GM12878 (cell line): ENCODE results near the gene ATP5PD. TPM values are rescaled to one million over a fixed set of nuclear protein-coding genes. Genes with fewer than 3 reads are reported as not detected.

Experiments used
- ATAC-seq: fragments of 200-7000 bp; cut with Tn5 transposase; 3 replicates; pipeline ENCODE4 v1.9.1; 2020; ENCODE audit warnings: mild to moderate bottlenecking, moderate library complexity
- BruUV-seq: library from RNA; stranded (reverse); fragments of 400-500 nt; replicated peaks from 2 replicates; lab custom pipeline; 2021; lab: Mats Ljungman, UMichigan
- CTCF ChIA-PET: fragments of 300-600 bp; sonication (Branson Sonifier 250); formaldehyde crosslinking; extraction: SDS; loops from one replicate; lab custom pipeline; 2021; ENCODE audit warnings: inconsistent platforms; lab: Yijun Ruan, JAX
- POLR2A ChIA-PET: fragments of 350-600 bp; formaldehyde crosslinking; extraction: SDS; loops from one replicate; lab custom pipeline; 2021; ENCODE audit warnings: inconsistent platforms; lab: Charles Lee
- RAD21 ChIA-PET: fragments of 300-600 bp; sonication (Branson Sonifier 250); formaldehyde crosslinking; loops from one replicate; lab custom pipeline; 2023; ENCODE audit warnings: antibody characterized with exemption; ENCODE audit not compliant: unreplicated experiment; lab: Charles Lee
- SMC1A ChIA-PET: fragments of 300-600 bp; sonication (Branson Sonifier 250); formaldehyde crosslinking; loops from one replicate; lab custom pipeline; 2023; ENCODE audit not compliant: unreplicated experiment, uncharacterized antibody; lab: Charles Lee
- DNase-seq: peaks from one replicate; pipeline ENCODE4 v3.0.0-alpha.2; 2011; ENCODE audit warnings: low read depth, low spot score
- FAIRE-seq: peaks from 3 replicates; lab custom pipeline; 2011; peaks lifted over from hg19 to GRCh38; lab: Jason Lieb, UNC
- H2AFZ ChIP-seq: 2 replicates; pipeline ENCODE4 v1.6.0; 2011; ENCODE audit warnings: low read depth, low read length, control low read depth; ENCODE audit not compliant: control insufficient read depth
- H3K27ac ChIP-seq: 2 replicates; pipeline ENCODE4 v1.5.1; 2011; ENCODE audit warnings: control low read depth; ENCODE audit not compliant: control insufficient read depth, insufficient read depth
- H3K27me3 ChIP-seq, 2 experiments: replicated peaks in 1 of 2; 2 replicates each; pipeline versions ENCODE4 v1.6.0 to v1.6.1; 2011; ENCODE audit warnings: low read length in 1 of 2; ENCODE audit not compliant: control insufficient read depth in 2 of 2, insufficient read depth in 2 of 2
- H3K36me3 ChIP-seq, 2 experiments: 2 replicates each; pipeline ENCODE4 v1.5.1; 2011; ENCODE audit warnings: low read length in 1 of 2; ENCODE audit not compliant: control insufficient read depth in 2 of 2, insufficient read depth in 2 of 2
- H3K4me1 ChIP-seq: 2 replicates; pipeline ENCODE4 v1.6.1; 2011; ENCODE audit warnings: mild to moderate bottlenecking, low read length, moderate library complexity, mixed read lengths; ENCODE audit not compliant: control insufficient read depth, insufficient read depth
- H3K4me2 ChIP-seq: 2 replicates; pipeline ENCODE4 v1.6.0; 2011; ENCODE audit warnings: control low read depth; ENCODE audit not compliant: control insufficient read depth, insufficient read depth
- H3K4me3 ChIP-seq: fragments of 200-600 bp; sonication (generic); 2 replicates; pipeline ENCODE4 v1.5.1; 2016
- H3K79me2 ChIP-seq: 2 replicates; pipeline ENCODE4 v1.6.0; 2011; ENCODE audit warnings: low read length; ENCODE audit not compliant: control insufficient read depth, insufficient read depth
- H3K9ac ChIP-seq: 2 replicates; pipeline ENCODE4 v1.8.0; 2011; ENCODE audit warnings: low read length, control low read depth, mixed read lengths; ENCODE audit not compliant: control insufficient read depth, insufficient read depth
- H3K9me3 ChIP-seq: replicated peaks from 3 replicates; pipeline ENCODE4 v1.5.1; 2011; ENCODE audit warnings: mild to moderate bottlenecking, low read length; ENCODE audit not compliant: control insufficient read depth, insufficient read depth
- H4K20me1 ChIP-seq: 2 replicates; pipeline ENCODE4 v1.6.0; 2011; ENCODE audit not compliant: control insufficient read depth, insufficient read depth
- CBFB ChIP-seq: IDR thresholded peaks from 2 replicates; pipeline ENCODE4 v1.6.1; 2016; ENCODE audit warnings: antibody characterized with exemption, low read depth
- HCFC1 ChIP-seq: fragments of 150-350 bp; IDR thresholded peaks from 2 replicates; pipeline ENCODE4 v1.6.1; 2014; ENCODE audit warnings: low read length
- MTA2 ChIP-seq: fragments of 450-650 bp; IDR thresholded peaks from 2 replicates; pipeline ENCODE4 v1.6.1; 2016; ENCODE audit warnings: low read depth, mild to moderate bottlenecking, moderate library complexity
- NBN ChIP-seq: fragments of 450-650 bp; IDR thresholded peaks from 2 replicates; pipeline ENCODE4 v1.6.1; 2016
- REST ChIP-seq: IDR thresholded peaks from 2 replicates; pipeline ENCODE4 v1.6.1; 2012; ENCODE audit warnings: mild to moderate bottlenecking, low read depth, low read length
- RUNX3 ChIP-seq: IDR thresholded peaks from 2 replicates; pipeline ENCODE4 v1.6.1; 2012; ENCODE audit warnings: low read length, inconsistent platforms
- STAT1 ChIP-seq: fragments of 450-650 bp; conservative IDR thresholded peaks from 2 replicates; pipeline ENCODE4 v1.6.1; 2014; ENCODE audit warnings: antibody characterized with exemption, mild to moderate bottlenecking
- WGBS: methylation state at CpG from one replicate; pipeline ENCODE4 v1.1.6; 2016; ENCODE audit warnings: low lambda C conversion rate; ENCODE audit not compliant: insufficient replicate concordance, insufficient coverage; ENCODE audit errors: missing lambda C conversion rate; 5-methylcytosine and 5-hydroxymethylcytosine counted together
- in situ Hi-C: fragments of 300-500 bp; cut with MboI; formaldehyde crosslinking; loops from 9 replicates; pipeline ENCODE4 v1.14.3; 2018; ENCODE audit warnings: mixed read lengths
- intact Hi-C: fragments of 100-400 bp; cut with micrococcal nuclease; formaldehyde crosslinking; loops from one replicate; pipeline ENCODE4 v1.14.2; 2022; ENCODE audit not compliant: unreplicated experiment
- polyA plus RNA-seq, 11 experiments: library from polyadenylated mRNA; depleted of rRNA in 4 of 11; unstranded in 6 of 11; stranded (reverse) in 5 of 11; fragments of >200 nt; fragmentation: Nextera tagmentation in 4 of 11; fragmentation: Illumina TruSeq in 1 of 11; extraction: Ambion mirVana in 4 of 11; extraction: Trizol in 1 of 11; gene quantifications; 1 replicate in 1 of 11; 2 replicates in 10 of 11; pipeline versions ENCODE4 v1.2.1 to v1.2.3, GENCODE V29; 2011 to 2016; ENCODE audit warnings: inconsistent platforms in 2 of 11, missing spikeins in 2 of 11, low read depth in 1 of 11
- total RNA-seq, 4 experiments: library from RNA; depleted of rRNA in 3 of 4; stranded (reverse); fragments of >200 nt in 3 of 4; fragmentation: Illumina TruSeq in 1 of 4; extraction: Trizol in 1 of 4; gene quantifications; 2 replicates each; pipeline versions ENCODE4 v1.2.1 to v1.2.3, GENCODE V29; 2013 to 2021

The ATP5PD gene
- total and polyA plus RNA-seq, 10 of the 15 experiments (the other 5 are each of a cell fraction or from before 2014, with no cell fraction given), result 172 to 772 (median 321) TPM

GRCh38 chr17:75067856-75068255, 21.1 kb upstream of the ATP5PD start:
- BruUV-seq, result no TSS peak
- ChIA-PET CTCF (interaction anchor here (0.5 to 6.2 kb wide), 6 partner anchors 31 to 134 kb away, joined by 3 to 33 read pairs (median 16); partner anchors contain the start of gene NT5C), RAD21 (interaction anchor here (0.6 to 2.7 kb wide), 6 partner anchors 8 to 248 kb away, joined by 3 to 25 read pairs (median 4); no protein-coding TSS in a partner anchor), POLR2A (interaction anchor here (0.7 kb wide), 1 partner anchor 27 kb away, joined by 5 read pairs; no protein-coding TSS in a partner anchor), SMC1A (interaction anchor here (0.7 to 1.5 kb wide), 2 partner anchors 13 to 37 kb away, joined by 3 to 7 read pairs; no protein-coding TSS in a partner anchor)
- Histone ChIP-seq H3K79me2 (no peaks in the 10 kb centered on the region), H3K4me1 (peaks cover 15% of the 10 kb centered on the region), H3K9ac (no peak overlapping the region), H3K9me3 (no peaks in the 10 kb centered on the region), H3K27me3 (no peaks in the 10 kb centered on the region), H3K36me3 (peaks cover 4 to 7% of the 10 kb centered on the region in 2 experiments; a peak in 3 of 4 replicates), H3K4me3 (no peak overlapping the region), H3K27ac (no peak overlapping the region), H2AFZ (peak overlapping the region; percentile 47), H3K4me2 (no peak overlapping the region), H4K20me1 (no peaks in the 10 kb centered on the region)
- intact Hi-C loops (no loop called here), in situ Hi-C loops (no loop called here)
- peak; percentile 61 for ATAC-seq
- TF ChIP-seq CBFB, result no peak
- TF ChIP-seq NBN, result no peak
- TF ChIP-seq MTA2, result no peak
- TF ChIP-seq HCFC1, result no peak
- peak; percentile 39; the same call in 1 of the 2 replicates for TF ChIP-seq RUNX3
- TF ChIP-seq STAT1, result no peak
- TF ChIP-seq REST, result no peak
- 18% methylated on average over 4 of the region's 4 CpGs for WGBS
- no peak for DNase-seq
- FAIRE-seq, result no peak
